M059J (cell line): ENCODE results near the gene VGLL4. TPM values are rescaled to one million over a fixed set of nuclear protein-coding genes. Genes with fewer than 3 reads are reported as not detected.

Experiments
- DNase-seq: peaks from one replicate; pipeline ENCODE4 v3.0.0-alpha.2; 2012; ENCODE audit warnings: low read depth
- total RNA-seq: library from RNA; depleted of rRNA; stranded (reverse); fragments of >200 nt; shearing (Covaris generic); gene quantifications from 2 replicates; pipeline ENCODE4 v1.2.3, GENCODE V29; 2014

Gene VGLL4
- total RNA-seq, 1 experiment from 2014 or later: 36.1 TPM

GRCh38 chr3:11551036-11551435 lies 92.7 kb downstream of the VGLL4 start:
- no peak for DNase-seq

GRCh38 chr3:11549580-11550140 lies 94.1 kb downstream of the VGLL4 start:
- DNase-seq: no peak

GRCh38 chr3:11548721-11549131 lies 95.0 kb downstream of the VGLL4 start:
- peak; percentile 91 for DNase-seq

GRCh38 chr3:11547498-11547897 lies 96.2 kb downstream of the VGLL4 start:
- DNase-seq: no peak

GRCh38 chr3:11546657-11547302 lies 96.9 kb downstream of the VGLL4 start:
- DNase-seq: no peak

GRCh38 chr3:11545186-11545851 lies 98.4 kb downstream of the VGLL4 start:
- DNase-seq: no peak

- DNase-seq: peak; percentile 84
Measured at GRCh38 chr3:11544412-11545181, 99.1 kb downstream of the VGLL4 start.

- DNase-seq: no peak
Measured at GRCh38 chr3:11543948-11544387, 99.7 kb downstream of the VGLL4 start.

GRCh38 chr3:11543141-11543947 lies 100.4 kb downstream of the VGLL4 start:
- DNase-seq: no peak

GRCh38 chr3:11542551-11542950 lies 101.2 kb downstream of the VGLL4 start:
- no peak for DNase-seq

GRCh38 chr3:11541321-11542303 lies 102.1 kb downstream of the VGLL4 start:
- no peak for DNase-seq

GRCh38 chr3:11539677-11540076 lies 104.0 kb downstream of the VGLL4 start:
- DNase-seq: no peak

GRCh38 chr3:11539218-11539617 lies 104.5 kb downstream of the VGLL4 start:
- no peak for DNase-seq

GRCh38 chr3:11538581-11538980 lies 105.1 kb downstream of the VGLL4 start:
- DNase-seq: no peak

- no peak for DNase-seq
Measured at GRCh38 chr3:11536936-11537612, 106.6 kb downstream of the VGLL4 start.

- DNase-seq: no peak
Measured at GRCh38 chr3:11536132-11536935, 107.4 kb downstream of the VGLL4 start.

GRCh38 chr3:11535243-11535960 lies 108.3 kb downstream of the VGLL4 start:
- no peak for DNase-seq

GRCh38 chr3:11534793-11535101 lies 109.0 kb downstream of the VGLL4 start:
- DNase-seq: no peak
